Chondrocyte (in vitro differentiated cells): ENCODE measurements around the gene CHSY3. TPM values are rescaled to one million over a fixed set of nuclear protein-coding genes. Genes with fewer than 3 reads are reported as not detected.

Experiments used
- DNase-seq: peaks from one replicate; pipeline ENCODE4 v3.0.0; 2021; ENCODE audit warnings: mixed read lengths, low spot score
- H3K27ac Mint-ChIP-seq: one replicate; pipeline ENCODE4 v1.8.0; 2021; ENCODE audit warnings: mild to moderate bottlenecking, moderate library complexity, mixed read lengths; ENCODE audit not compliant: unreplicated experiment
- H3K27me3 Mint-ChIP-seq: 2 replicates; pipeline ENCODE4 v1.8.0; 2021; ENCODE audit warnings: low read depth, mixed read lengths
- H3K36me3 Mint-ChIP-seq: 2 replicates; pipeline ENCODE4 v1.8.0; 2021; ENCODE audit warnings: low read depth, mixed read lengths
- H3K4me1 Mint-ChIP-seq: 2 replicates; pipeline ENCODE4 v1.8.0; 2021; ENCODE audit warnings: low read depth, mild to moderate bottlenecking, mixed read lengths
- H3K4me3 Mint-ChIP-seq: one replicate; pipeline ENCODE4 v1.8.0; 2021; ENCODE audit warnings: mild to moderate bottlenecking, moderate library complexity, mixed read lengths; ENCODE audit not compliant: unreplicated experiment
- H3K9me3 Mint-ChIP-seq: 2 replicates; pipeline ENCODE4 v1.8.0; 2021; ENCODE audit warnings: low read depth, mixed read lengths
- CTCF ChIP-seq: fragments of 200-600 bp; sonication (generic); IDR thresholded peaks from 2 replicates; pipeline ENCODE4 v1.5.0; 2021; ENCODE audit warnings: antibody characterized with exemption, mild to moderate bottlenecking, moderate library complexity
- total RNA-seq: library from RNA; stranded (reverse); gene quantifications from 3 replicates; pipeline ENCODE4 v1.2.1, GENCODE V29; 2021

CHSY3 gene
- total RNA-seq, 1 donor from 2014 or later, result 18.1 TPM

- no peak for TF ChIP-seq CTCF
- peaks cover 49% of the 10 kb centered on the region for H3K4me1 Mint-ChIP-seq
- no peak overlapping the region for H3K4me3 Mint-ChIP-seq
- no peak for DNase-seq
- H3K27ac Mint-ChIP-seq, result no peak overlapping the region
- no peaks in the 10 kb centered on the region for H3K36me3 Mint-ChIP-seq
- H3K27me3 Mint-ChIP-seq, result no peaks in the 10 kb centered on the region
- no peaks in the 10 kb centered on the region for H3K9me3 Mint-ChIP-seq
These were observed 212.2 kb downstream of the CHSY3 start for GRCh38 chr5:130116462-130116861.

DNA sequence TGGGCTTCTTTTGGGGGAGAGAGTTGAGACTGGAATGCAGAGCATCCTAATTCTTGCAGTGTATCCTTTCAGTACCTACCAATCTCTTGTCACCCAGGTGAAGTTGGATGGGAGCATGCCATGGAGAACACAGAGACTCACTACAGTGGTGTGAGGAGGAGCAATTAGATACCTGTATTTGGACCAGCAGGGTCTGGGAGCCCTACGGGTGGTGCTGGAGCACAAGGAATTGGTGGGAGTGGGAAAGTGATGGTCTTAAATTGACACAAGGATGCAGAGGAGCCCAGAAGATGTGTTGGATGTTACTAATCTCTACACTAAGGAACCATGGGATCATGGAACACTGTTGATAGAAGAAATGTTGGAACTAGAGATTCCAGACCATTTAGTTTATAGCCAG, 212.7 kb downstream of the CHSY3 start:
- Mint-ChIP-seq H3K27ac (no peak overlapping the region), H3K27me3 (no peaks in the 10 kb centered on the region), H3K36me3 (no peaks in the 10 kb centered on the region), H3K4me1 (peaks cover 44% of the 10 kb centered on the region), H3K9me3 (no peaks in the 10 kb centered on the region), H3K4me3 (no peak overlapping the region)
- no peak for DNase-seq
- no peak for TF ChIP-seq CTCF

DNA sequence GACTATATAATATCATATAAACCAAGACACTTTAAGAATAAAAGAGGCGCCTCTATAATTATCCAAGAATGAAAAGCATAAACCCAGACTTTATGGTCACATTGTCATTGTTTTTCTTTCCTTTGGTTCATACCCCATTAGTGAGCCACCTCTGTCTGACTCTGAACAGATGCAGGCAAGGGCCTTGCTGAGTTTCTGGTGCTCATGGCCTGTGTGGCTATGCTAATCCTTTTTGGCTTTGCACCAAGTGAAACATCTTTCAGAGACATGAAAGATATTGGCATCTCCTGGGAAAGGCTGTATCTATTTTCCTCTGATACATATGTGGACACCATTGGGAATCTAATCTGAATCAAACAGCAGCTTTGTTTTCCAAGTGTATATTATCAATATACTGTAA, 222.5 kb downstream of the CHSY3 start:
- DNase-seq, result no peak
- no peaks in the 10 kb centered on the region for H3K9me3 Mint-ChIP-seq

DNA sequence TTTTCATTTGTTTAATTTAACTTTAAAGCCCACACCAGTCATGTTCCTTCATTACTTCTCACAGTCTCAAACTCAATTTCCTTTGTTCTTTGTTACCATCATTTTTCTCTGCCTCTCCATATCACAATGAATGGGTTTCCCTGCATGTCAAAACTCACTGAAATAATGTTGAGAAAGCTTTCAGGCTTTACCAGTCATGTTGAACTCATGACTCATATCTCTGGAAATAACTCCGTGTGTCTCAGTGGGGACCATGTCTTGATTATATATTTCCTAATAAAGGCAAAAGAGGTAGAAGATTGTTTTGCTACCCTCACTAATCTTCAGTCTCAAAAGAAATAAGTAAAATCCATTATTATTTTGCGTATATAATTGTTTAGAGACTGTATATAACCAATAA, 231.2 kb downstream of the CHSY3 start:
- TF ChIP-seq CTCF, result no peak
- H3K4me1 Mint-ChIP-seq, result peaks cover 60% of the 10 kb centered on the region
- H3K4me3 Mint-ChIP-seq, result no peak overlapping the region
- DNase-seq, result no peak
- no peaks in the 10 kb centered on the region for H3K27me3 Mint-ChIP-seq
- H3K27ac Mint-ChIP-seq, result peak overlapping the region; percentile 93
- no peaks in the 10 kb centered on the region for H3K9me3 Mint-ChIP-seq
- peaks cover 5% of the 10 kb centered on the region for H3K36me3 Mint-ChIP-seq

More for the DNA sequence above, 222.5 kb downstream of the CHSY3 start:
- no peak for TF ChIP-seq CTCF
- Mint-ChIP-seq H3K27ac (peak overlapping the region; percentile 87), H3K4me3 (no peak overlapping the region), H3K4me1 (peaks cover 26% of the 10 kb centered on the region), H3K36me3 (peaks cover 4% of the 10 kb centered on the region), H3K27me3 (no peaks in the 10 kb centered on the region)

GRCh38 chr5:130136300-130136699, 232.0 kb downstream of the CHSY3 start:
- H3K27ac Mint-ChIP-seq, result peak overlapping the region; percentile 93
- peaks cover 2% of the 10 kb centered on the region for H3K36me3 Mint-ChIP-seq
- no peaks in the 10 kb centered on the region for H3K27me3 Mint-ChIP-seq
- no peak for DNase-seq
- H3K9me3 Mint-ChIP-seq, result no peaks in the 10 kb centered on the region
- H3K4me3 Mint-ChIP-seq, result no peak overlapping the region
- peaks cover 53% of the 10 kb centered on the region for H3K4me1 Mint-ChIP-seq
- no peak for TF ChIP-seq CTCF
